Immature natural killer cell (primary cell): Measurements from ENCODE around the gene INSL3. TPM values are rescaled to one million over a fixed set of nuclear protein-coding genes. Genes with fewer than 3 reads are reported as not detected.

ENCODE experiments used
- DNase-seq, 3 donors: peaks; one replicate each; pipeline ENCODE4 v3.0.0; 2022; ENCODE audit warnings: mixed read lengths in 1 of 3
- H3K27ac Mint-ChIP-seq, 6 donors: one replicate each; pipeline ENCODE4 v1.8.0; 2020; ENCODE audit warnings: mixed read lengths in 6 of 6, mild to moderate bottlenecking in 5 of 6, inconsistent platforms in 4 of 6, moderate library complexity in 3 of 6
- H3K27me3 Mint-ChIP-seq, 3 donors: one replicate each; pipeline ENCODE4 v1.8.0; 2020 to 2021; ENCODE audit warnings: low read depth in 3 of 3, mild to moderate bottlenecking in 3 of 3, mixed read lengths in 3 of 3, moderate library complexity in 3 of 3, inconsistent platforms in 1 of 3
- H3K36me3 Mint-ChIP-seq, 3 donors: one replicate each; pipeline ENCODE4 v1.8.0; 2020; ENCODE audit warnings: mixed read lengths in 3 of 3, inconsistent platforms in 2 of 3, mild to moderate bottlenecking in 2 of 3
- H3K4me1 Mint-ChIP-seq, 2 donors: one replicate each; pipeline ENCODE4 v1.8.0; 2020; ENCODE audit warnings: inconsistent platforms in 2 of 2, mild to moderate bottlenecking in 2 of 2, mixed read lengths in 2 of 2, moderate library complexity in 1 of 2
- H3K4me3 Mint-ChIP-seq, 5 donors: one replicate each; pipeline ENCODE4 v1.8.0; 2020; ENCODE audit warnings: mild to moderate bottlenecking in 5 of 5, mixed read lengths in 5 of 5, inconsistent platforms in 3 of 5, moderate library complexity in 3 of 5
- H3K9me3 Mint-ChIP-seq, 6 donors: one replicate each; pipeline ENCODE4 v1.8.0; 2020; ENCODE audit warnings: mild to moderate bottlenecking in 6 of 6, mixed read lengths in 6 of 6, inconsistent platforms in 4 of 6, moderate library complexity in 3 of 6
- polyA plus RNA-seq, 3 donors: library from polyadenylated mRNA; unstranded; fragments of 300-500 nt; fragmentation: Illumina TruSeq; gene quantifications; one replicate each; pipeline ENCODE4 v1.2.3, GENCODE V29; 2021

INSL3 gene
- polyA plus RNA-seq, 3 donors from 2014 or later = 0.60 to 2.0 TPM; not detected in 1

GRCh38 chr19:17859533-17860330 is 38.4 kb upstream of the INSL3 start, which contains the start of gene RPL18A:
Gene RPL18A (plus strand): TSS chr19:17859910. CDS start chr19:17859957, 47 bp downstream.
- Mint-ChIP-seq H3K4me1 (peaks cover 35 to 37% of the 10 kb centered on the region in 2 donors), H3K4me3 (peak within 1 kb of the TSS; percentile 98 to 100 (median 99)), H3K36me3 (peaks cover 0 to 4% (median 4%) of the 10 kb centered on the region in 3 donors), H3K27ac (peak within 1 kb of the TSS; percentile 85 to 99 (median 98)), H3K27me3 (peaks cover 4 to 8% (median 4%) of the 10 kb centered on the region in 3 donors), H3K9me3 (no peaks in the 10 kb centered on the region)
- DNase-seq = peak; percentile 98

DNA sequence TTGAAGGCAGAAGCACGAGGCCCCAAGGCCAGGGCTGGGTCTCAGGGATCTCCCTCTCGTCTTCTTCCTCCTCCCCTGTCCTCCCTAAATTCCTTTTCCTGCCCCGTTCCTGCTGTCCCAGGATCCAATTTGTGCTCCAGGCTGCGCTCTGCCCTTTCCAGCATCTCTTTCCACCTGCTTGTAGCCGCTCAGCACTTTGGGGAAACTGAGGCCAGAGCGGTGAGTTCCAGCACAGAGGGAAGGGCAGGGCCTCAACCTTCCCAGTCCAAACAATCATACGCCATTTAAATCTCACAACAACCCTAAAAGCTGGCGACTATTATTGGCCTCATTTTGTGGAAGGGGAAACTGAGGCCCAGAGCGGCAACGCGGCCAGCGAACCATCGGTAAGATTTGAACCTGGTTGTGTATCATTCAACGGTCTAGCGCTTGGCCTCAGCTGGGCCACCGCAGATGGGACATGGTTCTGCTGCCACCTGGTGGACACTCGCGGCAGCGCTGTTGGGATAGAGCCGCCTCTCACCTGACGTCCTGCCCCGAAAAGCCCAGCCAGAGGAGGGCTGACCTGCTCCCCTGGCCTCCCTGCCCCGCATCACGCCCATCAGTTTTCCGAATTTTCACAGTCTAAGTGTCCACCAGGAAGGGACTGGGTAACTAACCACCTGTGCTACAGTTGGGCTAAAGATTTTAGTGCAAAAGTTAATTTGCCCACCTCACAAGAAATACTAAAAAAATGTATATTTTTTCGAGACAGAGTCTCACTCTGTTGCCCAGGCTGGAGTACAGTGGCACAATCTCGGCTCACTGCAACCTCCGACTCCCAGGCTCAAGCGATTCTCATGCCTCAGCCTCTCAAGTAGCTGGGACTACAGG is 34.2 kb upstream of the INSL3 start:
- H3K9me3 Mint-ChIP-seq = no peaks in the 10 kb centered on the region
- DNase-seq = peak; percentile 82 to 83 (median 83)
- no peak overlapping the region for H3K27ac Mint-ChIP-seq
- H3K36me3 Mint-ChIP-seq = peaks cover 0 to 4% (median 0%) of the 10 kb centered on the region in 3 donors
- peaks cover 4 to 9% (median 4%) of the 10 kb centered on the region in 3 donors for H3K27me3 Mint-ChIP-seq
- H3K4me3 Mint-ChIP-seq = no peak overlapping the region
- H3K4me1 Mint-ChIP-seq = peaks cover 33 to 36% of the 10 kb centered on the region in 2 donors

DNA sequence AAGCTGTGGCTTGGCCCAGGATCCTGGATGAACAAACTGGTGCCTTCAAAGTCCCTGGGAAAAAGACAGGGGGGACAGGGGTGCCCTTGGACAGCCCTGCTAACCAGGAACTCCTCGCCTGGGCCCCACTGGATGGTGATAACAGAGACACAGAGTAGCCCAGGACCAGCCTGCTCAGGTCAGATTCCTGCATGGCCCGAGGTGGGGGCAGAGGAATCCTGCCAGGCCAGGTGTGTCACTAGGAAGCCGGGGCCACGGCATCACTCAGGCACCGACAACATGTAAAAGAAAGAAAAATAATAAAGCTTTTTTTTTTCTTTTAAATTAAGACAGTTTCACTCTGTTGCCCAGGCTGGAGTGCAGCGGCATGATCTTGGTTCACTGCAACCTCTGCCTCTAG is 32.7 kb upstream of the INSL3 start:
- Mint-ChIP-seq H3K36me3 (no peaks in the 10 kb centered on the region), H3K9me3 (no peaks in the 10 kb centered on the region), H3K27me3 (peaks cover 0 to 6% (median 0%) of the 10 kb centered on the region in 3 donors), H3K27ac (no peak overlapping the region), H3K4me1 (peaks cover 33 to 34% of the 10 kb centered on the region in 2 donors), H3K4me3 (no peak overlapping the region)
- DNase-seq = no peak

DNA sequence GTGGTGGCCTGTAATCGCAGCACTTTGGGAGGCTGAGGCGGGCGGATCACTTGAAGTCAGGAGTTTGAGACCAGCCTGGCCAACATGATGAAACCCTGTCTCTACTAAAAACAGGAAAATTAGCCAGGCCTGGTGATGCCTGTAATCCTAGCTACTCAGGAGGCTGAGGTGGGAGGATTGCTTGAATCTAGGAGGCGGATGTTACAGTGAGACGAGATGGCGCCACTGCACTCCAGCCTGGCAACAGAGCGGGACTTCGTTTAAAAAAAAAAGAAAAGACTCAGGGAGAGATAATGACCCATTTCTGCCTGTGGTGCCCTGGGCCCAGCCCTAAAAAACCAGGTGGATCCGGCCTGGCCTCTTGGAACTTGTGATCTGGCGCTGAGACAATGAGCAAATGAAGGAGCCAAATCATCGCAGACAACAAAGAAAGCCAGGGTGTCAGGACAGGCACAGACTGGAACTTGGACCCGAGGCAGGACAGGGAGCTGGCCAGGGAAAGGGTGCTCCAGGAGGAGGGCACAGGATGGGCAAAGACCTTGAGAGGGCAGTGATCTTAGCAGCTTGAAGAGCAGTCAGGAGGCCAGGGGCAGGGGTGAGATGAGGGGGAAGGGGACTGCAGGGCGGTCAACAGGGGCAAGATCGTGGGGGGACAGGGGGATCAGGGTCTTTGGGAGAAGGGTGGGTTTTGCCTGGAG is 27.4 kb upstream of the INSL3 start:
- Mint-ChIP-seq H3K9me3 (no peaks in the 10 kb centered on the region), H3K4me1 (peaks cover 66 to 68% of the 10 kb centered on the region in 2 donors), H3K4me3 (peak overlapping the region; percentile 29 to 90 (median 88)), H3K36me3 (peaks cover 0 to 3% (median 0%) of the 10 kb centered on the region in 3 donors), H3K27ac (peak overlapping the region; percentile 93 to 99 (median 96)), H3K27me3 (peaks cover 3 to 12% (median 12%) of the 10 kb centered on the region in 3 donors)
- DNase-seq = no peak

GRCh38 chr19:17847538-17848366 is 26.4 kb upstream of the INSL3 start, which contains the start of gene JAK3:
Gene JAK3 (minus strand): TSS chr19:17847982. CDS start chr19:17844417, 3,565 bp downstream.
- DNase-seq = peak; percentile 79 to 83 (median 80)
- Mint-ChIP-seq H3K27ac (peak within 1 kb of the TSS; percentile 93 to 99 (median 96)), H3K36me3 (peaks cover 0 to 6% (median 0%) of the 10 kb centered on the region in 3 donors), H3K9me3 (no peaks in the 10 kb centered on the region), H3K4me3 (peak within 1 kb of the TSS; percentile 84 to 92 (median 88)), H3K27me3 (peaks cover 3 to 12% (median 12%) of the 10 kb centered on the region in 3 donors), H3K4me1 (peaks cover 71 to 73% of the 10 kb centered on the region in 2 donors)

DNA sequence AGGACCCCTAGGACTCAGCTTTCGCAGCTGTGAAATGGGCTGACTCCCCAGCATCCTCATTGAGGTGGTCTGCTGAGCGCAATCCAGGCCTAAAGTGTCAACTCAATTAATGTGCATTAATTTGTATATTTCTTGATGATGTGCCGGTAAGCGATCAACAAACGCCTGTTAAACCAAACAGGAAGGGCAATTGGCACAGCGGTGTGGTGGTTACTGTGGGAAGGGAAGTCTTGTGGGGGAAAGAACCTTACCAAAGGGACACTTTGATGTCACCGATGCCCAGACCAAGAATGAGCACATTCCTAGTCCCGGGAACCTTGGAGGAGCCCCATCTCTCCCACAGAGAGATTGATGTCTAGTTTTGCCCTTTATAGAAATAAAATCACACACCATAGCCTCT is 24.8 kb upstream of the INSL3 start:
- Mint-ChIP-seq H3K36me3 (peaks cover 0 to 6% (median 0%) of the 10 kb centered on the region in 3 donors), H3K4me3 (peak overlapping the region; percentile 84 to 92 (median 88)), H3K4me1 (peaks cover 63 to 66% of the 10 kb centered on the region in 2 donors), H3K9me3 (no peaks in the 10 kb centered on the region), H3K27ac (peak overlapping the region; percentile 93 to 99 (median 96)), H3K27me3 (peaks cover 3 to 12% (median 12%) of the 10 kb centered on the region in 3 donors)
- DNase-seq = peak; percentile 49 to 58 (median 52)

DNA sequence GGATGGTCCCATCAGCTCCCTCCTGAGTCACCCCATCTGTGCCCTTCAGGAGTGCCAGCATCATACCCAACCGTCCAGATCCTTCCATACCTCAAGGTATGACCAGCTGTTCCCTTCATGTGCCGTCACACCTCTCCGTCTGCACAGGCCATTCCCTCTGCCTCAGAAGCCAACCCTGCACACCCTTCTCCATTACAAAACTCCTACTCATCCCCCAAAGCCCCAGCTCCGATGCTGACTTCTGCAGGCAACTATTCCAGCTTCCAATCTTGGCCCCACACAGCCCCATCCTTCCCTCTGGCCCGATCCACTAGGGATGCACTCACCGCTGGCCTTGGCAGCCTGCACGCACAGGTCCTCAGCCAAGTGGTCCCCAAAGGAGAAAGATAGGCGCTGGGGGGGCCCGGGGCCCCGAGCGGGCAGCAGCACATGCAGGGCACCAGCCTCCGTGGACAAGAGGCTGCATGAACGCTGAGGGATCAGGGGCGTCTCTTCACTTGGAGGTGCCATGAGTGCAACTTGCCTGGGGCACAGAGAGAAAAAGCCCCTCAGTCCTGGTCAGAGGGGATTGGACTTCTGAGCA is 22.7 kb upstream of the INSL3 start:
- H3K36me3 Mint-ChIP-seq = peaks cover 0 to 18% (median 4%) of the 10 kb centered on the region in 3 donors
- peaks cover 45 to 48% of the 10 kb centered on the region in 2 donors for H3K4me1 Mint-ChIP-seq
- H3K9me3 Mint-ChIP-seq = no peaks in the 10 kb centered on the region
- peak overlapping the region in 5 of 6 donors; percentile 29 to 69 (median 43) for H3K27ac Mint-ChIP-seq
- H3K27me3 Mint-ChIP-seq = peaks cover 3 to 12% (median 8%) of the 10 kb centered on the region in 3 donors
- peak overlapping the region in 3 of 5 donors; percentile 14 to 70 (median 17) for H3K4me3 Mint-ChIP-seq
- DNase-seq = no peak

- Mint-ChIP-seq H3K27me3 (peaks cover 3 to 12% (median 8%) of the 10 kb centered on the region in 3 donors), H3K4me1 (peaks cover 38 to 43% of the 10 kb centered on the region in 2 donors), H3K27ac (peak overlapping the region in 3 of 6 donors; percentile 34 to 69 (median 45)), H3K36me3 (peaks cover 0 to 22% (median 4%) of the 10 kb centered on the region in 3 donors), H3K4me3 (no peak overlapping the region), H3K9me3 (no peaks in the 10 kb centered on the region)
- DNase-seq = no peak
These were observed 22.0 kb upstream of the INSL3 start for GRCh38 chr19:17843292-17843827.

- Mint-ChIP-seq H3K4me3 (no peak overlapping the region), H3K4me1 (peaks cover 34 to 37% of the 10 kb centered on the region in 2 donors), H3K9me3 (no peaks in the 10 kb centered on the region), H3K36me3 (peaks cover 0 to 28% (median 8%) of the 10 kb centered on the region in 3 donors), H3K27ac (no peak overlapping the region), H3K27me3 (peaks cover 3 to 11% (median 8%) of the 10 kb centered on the region in 3 donors)
- no peak for DNase-seq
These were observed 21.5 kb upstream of the INSL3 start for GRCh38 chr19:17842663-17843291.

DNA sequence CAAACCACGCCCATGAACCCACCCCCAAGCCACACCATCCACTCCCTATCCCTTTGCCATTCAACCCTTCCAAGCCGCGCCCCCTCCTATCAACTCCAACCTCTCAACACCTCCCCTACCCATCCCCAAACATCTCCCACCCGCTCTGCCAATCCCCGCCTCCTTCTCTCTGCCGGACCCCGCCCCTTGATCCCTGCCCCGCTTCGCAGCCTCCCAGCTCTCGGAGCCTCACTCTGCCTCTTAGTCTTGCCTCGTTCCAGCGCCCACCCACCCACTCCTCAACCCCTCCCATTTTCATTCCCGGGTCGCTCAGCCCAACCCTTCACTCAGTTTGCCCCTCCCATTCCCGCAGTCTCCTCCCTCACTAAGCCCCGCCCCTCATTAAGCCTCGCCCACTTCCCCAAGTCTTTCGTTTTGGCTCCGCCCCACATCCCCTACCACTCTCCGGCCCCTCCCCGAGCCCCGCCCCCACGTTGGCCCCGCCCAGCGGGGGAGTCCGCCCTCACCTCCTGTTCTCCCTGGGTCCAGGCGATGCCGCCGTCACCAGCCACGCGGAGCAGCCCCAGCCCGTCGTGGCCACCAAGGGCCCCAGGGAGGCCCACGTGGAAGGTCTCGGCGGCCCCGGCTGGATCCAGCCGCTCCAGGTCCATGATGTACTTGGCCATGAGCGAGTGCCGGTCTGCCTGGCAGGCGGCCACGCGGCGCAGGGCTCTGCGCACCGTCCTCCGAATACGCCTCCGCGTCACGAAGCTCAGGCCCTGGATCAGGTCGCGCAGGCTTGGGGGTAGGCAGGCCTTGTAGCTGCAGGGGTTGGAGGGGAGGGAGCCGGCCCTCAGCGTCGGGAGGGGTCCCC is 20.7 kb upstream of the INSL3 start:
- Mint-ChIP-seq H3K27ac (peak overlapping the region in 1 of 6 donors; percentile 64), H3K27me3 (peaks cover 2 to 5% (median 3%) of the 10 kb centered on the region in 3 donors), H3K4me1 (peaks cover 33 to 35% of the 10 kb centered on the region in 2 donors), H3K36me3 (peaks cover 0 to 29% (median 11%) of the 10 kb centered on the region in 3 donors), H3K9me3 (no peaks in the 10 kb centered on the region), H3K4me3 (no peak overlapping the region)
- peak in 1 of 3 donors; percentile 22 for DNase-seq
